ENCODE results near the gene DIAPH3.

Gene DIAPH3

GRCh38 chr13:60150538-60150937 is 13.2 kb downstream of the DIAPH3 start:
- Histone ChIP-seq H3K9me3 (ENCODE audit: control insufficient read depth in 1 of 2, low read length in 2 of 2) (no peaks in the 10 kb centered on the region), H3K4me3 (ENCODE audit: low read depth in 1 of 2, low read length in 2 of 2) (no peak overlapping the region), H3K36me3 (ENCODE audit: control insufficient read depth in 1 of 2, insufficient read depth in 2 of 2, low read length in 2 of 2) (no peaks in the 10 kb centered on the region), H3K4me1 (ENCODE audit: control insufficient read depth in 1 of 2, insufficient read depth in 2 of 2, low read length in 2 of 2) (no peaks in the 10 kb centered on the region), H3K27ac (ENCODE audit: low read length) (no peak overlapping the region), H3K27me3 (ENCODE audit: low read depth, low read length) (no peaks in the 10 kb centered on the region)

DNA sequence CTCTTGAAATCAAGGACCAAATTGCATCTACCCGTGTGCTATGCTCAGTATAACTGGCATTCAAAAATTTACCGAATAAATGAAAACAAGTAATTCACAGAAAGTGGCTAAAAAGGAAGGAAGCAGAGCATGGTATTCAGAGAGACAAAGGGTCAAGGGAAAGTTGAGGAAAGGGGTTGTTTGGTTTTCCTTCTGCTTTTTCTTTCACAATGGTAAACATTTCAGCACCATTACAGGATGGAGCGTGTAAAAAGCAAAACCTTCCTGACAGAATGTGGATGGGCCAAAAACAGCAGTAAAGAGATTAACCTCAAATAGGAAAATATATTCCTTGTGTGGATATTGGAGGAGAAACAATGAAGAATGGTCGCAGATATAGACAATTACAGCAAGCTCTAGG is 14.8 kb downstream of the DIAPH3 start:
- H3K27ac ChIP-seq (ENCODE audit: low read length): no peak overlapping the region
- H3K4me3 ChIP-seq (ENCODE audit: low read depth in 1 of 2, low read length in 2 of 2): no peak overlapping the region
- H3K36me3 ChIP-seq (ENCODE audit: control insufficient read depth in 1 of 2, insufficient read depth in 2 of 2, low read length in 2 of 2): no peaks in the 10 kb centered on the region
- no peaks in the 10 kb centered on the region for H3K9me3 ChIP-seq (ENCODE audit: control insufficient read depth in 1 of 2, low read length in 2 of 2)
- H3K27me3 ChIP-seq (ENCODE audit: low read depth, low read length): no peaks in the 10 kb centered on the region
- H3K4me1 ChIP-seq (ENCODE audit: control insufficient read depth in 1 of 2, insufficient read depth in 2 of 2, low read length in 2 of 2): no peaks in the 10 kb centered on the region

DNA sequence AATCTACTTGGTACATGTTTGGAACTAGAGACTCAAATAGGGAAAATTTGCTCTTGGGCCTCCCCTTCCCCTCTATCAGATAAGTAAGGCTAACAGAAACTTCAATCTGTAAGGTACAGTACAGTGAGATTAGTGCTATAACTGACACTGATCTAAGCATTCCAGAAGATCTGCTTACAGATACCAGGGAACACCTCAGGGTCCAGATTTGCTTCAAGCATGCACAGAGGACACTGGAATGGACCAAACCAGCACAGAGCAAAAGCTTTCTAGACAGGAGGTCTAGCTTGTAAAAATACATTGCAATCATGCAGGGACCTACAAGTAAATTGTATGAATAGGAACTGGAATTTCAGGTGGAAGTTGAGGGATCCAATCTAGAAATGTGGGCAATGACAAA is 16.4 kb downstream of the DIAPH3 start:
- Histone ChIP-seq H3K27me3 (ENCODE audit: low read depth, low read length) (no peaks in the 10 kb centered on the region), H3K4me1 (ENCODE audit: control insufficient read depth in 1 of 2, insufficient read depth in 2 of 2, low read length in 2 of 2) (no peaks in the 10 kb centered on the region), H3K4me3 (ENCODE audit: low read depth in 1 of 2, low read length in 2 of 2) (no peak overlapping the region), H3K9me3 (ENCODE audit: control insufficient read depth in 1 of 2, low read length in 2 of 2) (no peaks in the 10 kb centered on the region), H3K27ac (ENCODE audit: low read length) (no peak overlapping the region), H3K36me3 (ENCODE audit: control insufficient read depth in 1 of 2, insufficient read depth in 2 of 2, low read length in 2 of 2) (no peaks in the 10 kb centered on the region)

DNA sequence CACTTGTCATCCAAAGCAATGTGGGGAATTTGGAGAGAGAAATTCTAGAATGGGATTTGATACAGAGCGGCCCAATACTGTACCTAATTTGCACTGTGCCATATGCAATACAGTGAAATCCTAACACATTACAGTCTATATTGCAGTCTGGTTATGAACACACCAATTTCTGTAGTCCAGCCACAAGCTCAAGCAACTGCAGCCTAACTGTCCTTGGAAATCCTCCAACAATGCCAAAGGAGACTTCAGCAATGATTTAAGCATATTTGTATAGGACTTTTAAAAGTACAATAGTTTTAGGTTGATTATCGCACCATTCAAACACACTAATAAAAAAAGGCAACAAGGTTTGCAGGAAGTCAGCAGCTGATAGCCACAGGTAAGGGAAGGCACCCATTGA is 17.3 kb downstream of the DIAPH3 start:
- Histone ChIP-seq H3K9me3 (ENCODE audit: control insufficient read depth in 1 of 2, low read length in 2 of 2) (no peaks in the 10 kb centered on the region), H3K4me1 (ENCODE audit: control insufficient read depth in 1 of 2, insufficient read depth in 2 of 2, low read length in 2 of 2) (no peaks in the 10 kb centered on the region), H3K27ac (ENCODE audit: low read length) (no peak overlapping the region), H3K4me3 (ENCODE audit: low read depth in 1 of 2, low read length in 2 of 2) (no peak overlapping the region), H3K27me3 (ENCODE audit: low read depth, low read length) (no peaks in the 10 kb centered on the region), H3K36me3 (ENCODE audit: control insufficient read depth in 1 of 2, insufficient read depth in 2 of 2, low read length in 2 of 2) (no peaks in the 10 kb centered on the region)

DNA sequence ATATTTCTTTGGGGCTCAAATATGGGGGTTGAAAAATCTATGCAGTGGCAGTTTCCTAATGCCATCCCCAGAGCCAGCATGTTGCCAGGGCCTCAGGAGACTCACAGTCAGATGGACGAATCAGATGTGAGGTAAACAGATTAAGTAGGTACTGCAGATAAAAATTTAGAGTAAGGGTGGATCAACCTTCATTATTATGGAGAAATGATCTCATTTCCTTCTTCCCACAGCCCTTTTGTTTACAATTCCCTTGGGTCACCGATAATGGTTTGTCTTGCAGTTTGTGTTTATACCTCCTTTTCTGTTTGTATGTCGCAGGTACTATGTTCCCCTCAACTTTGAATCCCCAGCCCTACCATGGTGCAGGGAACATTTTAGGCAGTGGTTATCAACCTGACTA is 20.0 kb downstream of the DIAPH3 start:
- no peaks in the 10 kb centered on the region for H3K9me3 ChIP-seq (ENCODE audit: control insufficient read depth in 1 of 2, low read length in 2 of 2)
- H3K27ac ChIP-seq (ENCODE audit: low read length): no peak overlapping the region
- H3K36me3 ChIP-seq (ENCODE audit: control insufficient read depth in 1 of 2, insufficient read depth in 2 of 2, low read length in 2 of 2): no peaks in the 10 kb centered on the region
- no peaks in the 10 kb centered on the region for H3K27me3 ChIP-seq (ENCODE audit: low read depth, low read length)
- no peak overlapping the region for H3K4me3 ChIP-seq (ENCODE audit: low read depth in 1 of 2, low read length in 2 of 2)
- no peaks in the 10 kb centered on the region for H3K4me1 ChIP-seq (ENCODE audit: control insufficient read depth in 1 of 2, insufficient read depth in 2 of 2, low read length in 2 of 2)

DNA sequence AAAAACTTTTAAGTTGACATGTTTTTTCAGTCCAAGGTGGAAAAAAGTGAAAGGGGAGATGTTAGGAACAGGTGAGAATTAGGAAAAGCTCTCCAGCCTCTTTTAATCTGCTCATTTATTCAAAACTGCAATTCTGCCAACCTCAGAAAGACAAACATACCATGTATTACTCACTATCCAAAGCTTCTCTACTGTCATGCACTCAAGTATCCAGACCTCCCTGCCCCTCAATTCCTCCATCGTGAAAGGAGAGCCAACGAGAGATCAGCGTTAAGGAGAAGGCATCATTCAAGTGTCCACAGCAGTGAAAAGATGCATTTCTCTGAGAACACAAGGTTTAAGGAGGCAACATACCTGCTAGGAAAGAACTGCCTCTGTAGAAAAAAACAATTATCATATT is 24.5 kb downstream of the DIAPH3 start:
- H3K4me3 ChIP-seq (ENCODE audit: low read depth in 1 of 2, low read length in 2 of 2): no peak overlapping the region
- H3K36me3 ChIP-seq (ENCODE audit: control insufficient read depth in 1 of 2, insufficient read depth in 2 of 2, low read length in 2 of 2): no peaks in the 10 kb centered on the region
- no peaks in the 10 kb centered on the region for H3K27me3 ChIP-seq (ENCODE audit: low read depth, low read length)
- no peaks in the 10 kb centered on the region for H3K4me1 ChIP-seq (ENCODE audit: control insufficient read depth in 1 of 2, insufficient read depth in 2 of 2, low read length in 2 of 2)
- H3K9me3 ChIP-seq (ENCODE audit: control insufficient read depth in 1 of 2, low read length in 2 of 2): no peaks in the 10 kb centered on the region
- H3K27ac ChIP-seq (ENCODE audit: low read length): no peak overlapping the region

GRCh38 chr13:60138674-60139073 is 25.1 kb downstream of the DIAPH3 start:
- Histone ChIP-seq H3K4me1 (ENCODE audit: control insufficient read depth in 1 of 2, insufficient read depth in 2 of 2, low read length in 2 of 2) (no peaks in the 10 kb centered on the region), H3K27me3 (ENCODE audit: low read depth, low read length) (no peaks in the 10 kb centered on the region), H3K36me3 (ENCODE audit: control insufficient read depth in 1 of 2, insufficient read depth in 2 of 2, low read length in 2 of 2) (no peaks in the 10 kb centered on the region), H3K9me3 (ENCODE audit: control insufficient read depth in 1 of 2, low read length in 2 of 2) (no peaks in the 10 kb centered on the region), H3K4me3 (ENCODE audit: low read depth in 1 of 2, low read length in 2 of 2) (no peak overlapping the region), H3K27ac (ENCODE audit: low read length) (no peak overlapping the region)

DNA sequence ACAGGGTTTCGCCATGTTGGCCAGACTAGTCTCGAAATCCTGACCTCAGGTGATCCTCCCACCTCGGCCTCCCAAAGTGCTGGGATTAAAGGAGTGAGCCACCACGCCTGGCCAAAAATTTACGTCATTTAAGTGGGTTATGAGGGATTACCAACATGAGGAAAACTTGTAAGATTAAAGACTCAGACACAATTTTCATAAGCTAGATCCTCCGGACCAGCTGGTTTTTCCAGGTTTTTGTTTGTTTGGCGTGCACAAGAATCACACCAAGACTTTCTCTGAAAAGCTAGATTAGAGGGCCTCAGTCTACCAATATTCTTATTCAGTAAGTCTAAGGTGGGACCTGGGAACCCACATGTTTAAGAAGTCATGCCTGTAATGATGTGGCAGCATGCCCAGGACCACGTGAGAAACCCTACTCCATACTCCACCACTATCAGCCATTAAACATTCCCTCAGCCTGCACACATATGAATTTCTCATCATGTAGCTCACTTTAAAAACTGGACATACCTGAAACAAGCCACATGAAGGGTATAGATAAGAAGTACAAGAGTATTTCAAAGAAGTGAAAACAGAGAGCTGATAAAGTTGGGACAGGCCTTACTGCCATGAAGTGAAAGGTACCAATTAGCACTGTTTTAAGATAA is 25.7 kb downstream of the DIAPH3 start:
- Histone ChIP-seq H3K27me3 (ENCODE audit: low read depth, low read length) (no peaks in the 10 kb centered on the region), H3K4me1 (ENCODE audit: control insufficient read depth in 1 of 2, insufficient read depth in 2 of 2, low read length in 2 of 2) (no peaks in the 10 kb centered on the region), H3K27ac (ENCODE audit: low read length) (no peak overlapping the region), H3K9me3 (ENCODE audit: control insufficient read depth in 1 of 2, low read length in 2 of 2) (no peaks in the 10 kb centered on the region), H3K36me3 (ENCODE audit: control insufficient read depth in 1 of 2, insufficient read depth in 2 of 2, low read length in 2 of 2) (no peaks in the 10 kb centered on the region), H3K4me3 (ENCODE audit: low read depth in 1 of 2, low read length in 2 of 2) (no peak overlapping the region)

- Histone ChIP-seq H3K4me1 (ENCODE audit: control insufficient read depth in 1 of 2, insufficient read depth in 2 of 2, low read length in 2 of 2) (no peaks in the 10 kb centered on the region), H3K27ac (ENCODE audit: low read length) (no peak overlapping the region), H3K4me3 (ENCODE audit: low read depth in 1 of 2, low read length in 2 of 2) (no peak overlapping the region), H3K9me3 (ENCODE audit: control insufficient read depth in 1 of 2, low read length in 2 of 2) (no peaks in the 10 kb centered on the region), H3K36me3 (ENCODE audit: control insufficient read depth in 1 of 2, insufficient read depth in 2 of 2, low read length in 2 of 2) (no peaks in the 10 kb centered on the region), H3K27me3 (ENCODE audit: low read depth, low read length) (no peaks in the 10 kb centered on the region)
Observed at GRCh38 chr13:60135344-60135743, 28.4 kb downstream of the DIAPH3 start.

- no peak overlapping the region for H3K27ac ChIP-seq (ENCODE audit: low read length)
- no peaks in the 10 kb centered on the region for H3K36me3 ChIP-seq (ENCODE audit: control insufficient read depth in 1 of 2, insufficient read depth in 2 of 2, low read length in 2 of 2)
- H3K4me3 ChIP-seq (ENCODE audit: low read depth in 1 of 2, low read length in 2 of 2): no peak overlapping the region
- no peaks in the 10 kb centered on the region for H3K27me3 ChIP-seq (ENCODE audit: low read depth, low read length)
- no peaks in the 10 kb centered on the region for H3K4me1 ChIP-seq (ENCODE audit: control insufficient read depth in 1 of 2, insufficient read depth in 2 of 2, low read length in 2 of 2)
- no peaks in the 10 kb centered on the region for H3K9me3 ChIP-seq (ENCODE audit: control insufficient read depth in 1 of 2, low read length in 2 of 2)
Observed at GRCh38 chr13:60134376-60134775, 29.4 kb downstream of the DIAPH3 start.

- no peaks in the 10 kb centered on the region for H3K4me1 ChIP-seq (ENCODE audit: control insufficient read depth in 1 of 2, insufficient read depth in 2 of 2, low read length in 2 of 2)
- peaks cover 0 to 2% of the 10 kb centered on the region in 2 donors for H3K9me3 ChIP-seq (ENCODE audit: control insufficient read depth in 1 of 2, low read length in 2 of 2)
- no peaks in the 10 kb centered on the region for H3K36me3 ChIP-seq (ENCODE audit: control insufficient read depth in 1 of 2, insufficient read depth in 2 of 2, low read length in 2 of 2)
- no peaks in the 10 kb centered on the region for H3K27me3 ChIP-seq (ENCODE audit: low read depth, low read length)
- H3K27ac ChIP-seq (ENCODE audit: low read length): no peak overlapping the region
- H3K4me3 ChIP-seq (ENCODE audit: low read depth in 1 of 2, low read length in 2 of 2): no peak overlapping the region
Observed at GRCh38 chr13:60121337-60121687, 42.4 kb downstream of the DIAPH3 start.

- no peak overlapping the region for H3K4me3 ChIP-seq (ENCODE audit: low read depth in 1 of 2, low read length in 2 of 2)
- H3K4me1 ChIP-seq (ENCODE audit: control insufficient read depth in 1 of 2, insufficient read depth in 2 of 2, low read length in 2 of 2): no peaks in the 10 kb centered on the region
- H3K9me3 ChIP-seq (ENCODE audit: control insufficient read depth in 1 of 2, low read length in 2 of 2): peaks cover 0 to under 1% of the 10 kb centered on the region in 2 donors
- no peak overlapping the region for H3K27ac ChIP-seq (ENCODE audit: low read length)
- H3K36me3 ChIP-seq (ENCODE audit: control insufficient read depth in 1 of 2, insufficient read depth in 2 of 2, low read length in 2 of 2): no peaks in the 10 kb centered on the region
- no peaks in the 10 kb centered on the region for H3K27me3 ChIP-seq (ENCODE audit: low read depth, low read length)
Observed at GRCh38 chr13:60120617-60121336, 43.0 kb downstream of the DIAPH3 start.
